ENCODE results near the gene METTL22. TPM values are rescaled to one million over a fixed set of nuclear protein-coding genes. Genes with fewer than 3 reads are reported as not detected.

METTL22 gene
- total and polyA plus RNA-seq, 10 of the 15 experiments (the other 5 are each of a cell fraction or from before 2014, with no cell fraction given): 6.4 to 34.7 (median 18.8) TPM

DNA sequence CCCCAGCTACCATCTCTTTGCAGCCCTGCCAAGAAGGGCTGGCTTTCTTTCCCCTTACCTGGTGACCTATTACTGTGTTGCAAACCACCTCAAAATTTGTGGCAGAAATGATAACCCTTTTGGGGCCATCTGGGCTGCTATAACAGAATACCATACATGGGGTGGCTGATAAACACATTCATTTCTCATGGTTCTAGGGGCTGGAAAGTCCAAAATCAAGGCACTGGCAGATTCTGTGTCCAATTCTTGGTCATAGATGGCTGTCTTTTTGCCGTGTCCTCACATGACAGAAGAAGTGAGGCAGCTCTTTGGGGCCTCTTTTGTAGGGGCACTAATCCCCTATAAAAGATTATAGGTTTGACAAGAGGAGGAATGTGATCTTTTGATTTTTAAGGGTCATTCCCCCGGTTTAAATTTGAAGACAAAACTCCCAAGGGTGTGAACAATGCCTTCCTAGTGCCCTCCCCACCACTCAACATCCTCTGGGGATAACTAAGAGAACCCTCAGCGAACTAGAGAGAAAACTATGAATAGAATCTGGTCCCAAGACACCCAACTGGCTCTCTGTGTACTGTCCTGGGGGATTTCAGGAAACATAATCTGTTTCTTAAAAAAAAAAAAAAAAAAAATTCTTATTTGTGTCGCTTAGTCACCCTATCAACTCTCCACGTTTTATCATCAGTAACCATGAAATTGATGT lies 1.7 kb upstream of the METTL22 start (continued):
- no peak for TF ChIP-seq ZNF687 (IDR thresholded peaks at IDR 0.05)
- no peak for TF ChIP-seq IRF3 (IDR thresholded peaks at IDR 0.05)
- TF ChIP-seq HDAC6 (IDR thresholded peaks at IDR 0.05; ENCODE audit: unreplicated experiment): no peak
- TF ChIP-seq NFYA (IDR thresholded peaks at IDR 0.05; ENCODE audit: borderline replicate concordance, low read depth, low read length): no peak
- TF ChIP-seq GABPA (IDR thresholded peaks at IDR 0.05; ENCODE audit: low read depth): no peak

- ATAC-seq (no peak), FAIRE-seq (no peak), DNase-seq (ENCODE audit: low read depth, low spot score) (no peak)
- Histone ChIP-seq H3K4me1 (ENCODE audit: control insufficient read depth, insufficient read depth, low read length) (no peaks in the 10 kb centered on the region), H3K4me2 (ENCODE audit: control insufficient read depth, insufficient read depth) (no peak overlapping the region), H3K9ac (ENCODE audit: control insufficient read depth, insufficient read depth, low read length) (no peak overlapping the region), H4K20me1 (ENCODE audit: control insufficient read depth, insufficient read depth) (no peaks in the 10 kb centered on the region), H3K4me3 (no peak overlapping the region), H3K36me3 (ENCODE audit: control insufficient read depth in 2 of 2, insufficient read depth in 2 of 2, low read length in 1 of 2) (no peaks in the 10 kb centered on the region), H3K9me3 (replicated peaks; ENCODE audit: control insufficient read depth, insufficient read depth, low read length) (no peaks in the 10 kb centered on the region), H3K79me2 (ENCODE audit: control insufficient read depth, insufficient read depth, low read length) (peaks cover 22% of the 10 kb centered on the region), H3K27ac (ENCODE audit: control insufficient read depth, insufficient read depth) (no peak overlapping the region), H3K27me3 (replicated peaks in 1 of 2; ENCODE audit: control insufficient read depth in 2 of 2, insufficient read depth in 2 of 2, low read length in 1 of 2) (peaks cover 0 to 1% of the 10 kb centered on the region in 2 experiments; a peak in 1 of 4 replicates), H2AFZ (ENCODE audit: control insufficient read depth, low read depth, low read length) (no peak overlapping the region)
- ChIA-PET RAD21 (ENCODE audit: unreplicated experiment) (interaction anchor here (0.6 kb wide), 1 partner anchor 171 kb away, joined by 3 read pairs; no protein-coding TSS in a partner anchor), SMC1A (ENCODE audit: uncharacterized antibody, unreplicated experiment) (no interaction called here), POLR2A (no interaction called here), CTCF (interaction anchor here (1.0 kb wide), 1 partner anchor 514 kb away, joined by 3 read pairs; no protein-coding TSS in a partner anchor)
- intact Hi-C loops (cut with micrococcal nuclease; ENCODE audit: unreplicated experiment): loop anchor here (5.0 kb wide), 1 partner anchor 43 kb away; no protein-coding TSS in a partner anchor
- in situ Hi-C loops (cut with MboI): no loop called here
- WGBS (ENCODE audit: insufficient coverage, insufficient replicate concordance, low lambda C conversion rate, missing lambda C conversion rate): 50% methylated on average over 6 of the region's 6 CpGs
- BruUV-seq (replicated peaks): no TSS peak
- TF ChIP-seq WRNIP1 (IDR thresholded peaks at IDR 0.05; ENCODE audit: borderline replicate concordance, low read depth, low read length) (no peak), RBBP5 (conservative IDR thresholded peaks at IDR 0.05) (no peak), MLLT1 (IDR thresholded peaks at IDR 0.05) (no peak), JUND (IDR thresholded peaks at IDR 0.05; ENCODE audit: low read depth, low read length) (no peak), HSF1 (IDR thresholded peaks at IDR 0.05; ENCODE audit: low read depth, low read length) (no peak), ZZZ3 (IDR thresholded peaks at IDR 0.05; ENCODE audit: control insufficient read depth, insufficient read length, low read depth) (no peak)
- TF ChIP-seq, protein P1, sequence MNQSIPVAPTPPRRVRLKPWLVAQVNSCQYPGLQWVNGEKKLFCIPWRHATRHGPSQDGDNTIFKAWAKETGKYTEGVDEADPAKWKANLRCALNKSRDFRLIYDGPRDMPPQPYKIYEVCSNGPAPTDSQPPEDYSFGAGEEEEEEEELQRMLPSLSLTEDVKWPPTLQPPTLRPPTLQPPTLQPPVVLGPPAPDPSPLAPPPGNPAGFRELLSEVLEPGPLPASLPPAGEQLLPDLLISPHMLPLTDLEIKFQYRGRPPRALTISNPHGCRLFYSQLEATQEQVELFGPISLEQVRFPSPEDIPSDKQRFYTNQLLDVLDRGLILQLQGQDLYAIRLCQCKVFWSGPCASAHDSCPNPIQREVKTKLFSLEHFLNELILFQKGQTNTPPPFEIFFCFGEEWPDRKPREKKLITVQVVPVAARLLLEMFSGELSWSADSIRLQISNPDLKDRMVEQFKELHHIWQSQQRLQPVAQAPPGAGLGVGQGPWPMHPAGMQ (IDR thresholded peaks at IDR 0.05; ENCODE audit: borderline replicate concordance): no peak
Measured at GRCh38 chr16:8620535-8620934, 963 bp upstream of the METTL22 start.

All from GM12878 (cell line).